Prostate gland (tissue), 2 donors: Measurements from ENCODE around the gene P2RX1. TPM values are rescaled to one million over a fixed set of nuclear protein-coding genes. Genes with fewer than 3 reads are reported as not detected.

Experiments
- DNase-seq: peaks from one replicate; pipeline ENCODE4 v3.0.0-alpha.2; 2019; ENCODE audit warnings: low spot score
- H3K27ac ChIP-seq, 2 donors: fragments of 200-600 bp; sonication (generic); 2 replicates each; pipeline ENCODE4 v1.5.1; 2017 to 2019
- H3K27me3 ChIP-seq: fragments of 200-600 bp; sonication (generic); replicated peaks from 2 replicates; pipeline ENCODE4 v1.5.1; 2019; ENCODE audit not compliant: insufficient read depth
- H3K36me3 ChIP-seq, 2 donors: fragments of 200-600 bp; sonication (generic); 1 replicate in 1 of 2; 2 replicates in 1 of 2; pipeline versions ENCODE4 v1.5.1 to v1.8.1; 2017 to 2019
- H3K4me1 ChIP-seq: fragments of 200-600 bp; sonication (generic); replicated peaks from 2 replicates; pipeline ENCODE4 v1.5.1; 2019
- H3K4me3 ChIP-seq, 2 donors: fragments of 200-600 bp; sonication (generic); 2 replicates each; pipeline ENCODE4 v1.5.1; 2017 to 2019
- H3K9me3 ChIP-seq: fragments of 200-600 bp; sonication (generic); 2 replicates; pipeline ENCODE4 v1.5.1; 2017
- CTCF ChIP-seq, 4 experiments: fragments of 200-600 bp in 2 of 4; fragments of 450-650 bp in 2 of 4; sonication (generic) in 2 of 4; IDR thresholded peaks; 1 replicate in 3 of 4; 2 replicates in 1 of 4; pipeline ENCODE4 v1.5.1; 2016 to 2019; ENCODE audit warnings: antibody characterized with exemption in 4 of 4, mild to moderate bottlenecking in 2 of 4, moderate library complexity in 2 of 4
- POLR2A ChIP-seq: fragments of 450-650 bp; IDR thresholded peaks from one replicate; pipeline ENCODE4 v1.6.1; 2016; ENCODE audit warnings: antibody characterized with exemption, mild to moderate bottlenecking
- POLR2AphosphoS5 ChIP-seq: sonication (generic); formaldehyde crosslinking; IDR thresholded peaks from one replicate; pipeline ENCODE4 v1.6.1; 2017; ENCODE audit warnings: antibody characterized with exemption
- WGBS: methylation state at CpG from one replicate; pipeline ENCODE4 v1.1.5; 2018; 5-methylcytosine and 5-hydroxymethylcytosine counted together
- intact Hi-C: fragments of 100-400 bp; cut with DNase I; formaldehyde crosslinking; loops from one replicate; pipeline ENCODE4 v1.14.2; 2022
- total RNA-seq, 2 donors: library from RNA; depleted of rRNA; stranded (reverse); fragments of >200 nt; gene quantifications; one replicate each; pipeline ENCODE4 v1.1.0, GENCODE V29; 2016

Gene P2RX1
- total RNA-seq, 2 donors from 2014 or later, result 3.8 to 22.5 TPM

- 79% methylated on average over 10 of the region's 10 CpGs for WGBS
- no peak overlapping the region for H3K27ac ChIP-seq
- H3K36me3 ChIP-seq, result no peaks in the 10 kb centered on the region
- H3K4me3 ChIP-seq, result no peak overlapping the region
- no peaks in the 10 kb centered on the region for H3K4me1 ChIP-seq
- TF ChIP-seq POLR2A (no peak), POLR2AphosphoS5 (no peak), CTCF (IDR thresholded peaks at IDR 0.05) (no peak)
- intact Hi-C loops, result no loop called here
- no peak for DNase-seq
- H3K9me3 ChIP-seq, result no peaks in the 10 kb centered on the region
- H3K27me3 ChIP-seq, result no peaks in the 10 kb centered on the region
Measured at GRCh38 chr17:3852561-3852960, 63.7 kb downstream of the P2RX1 start.

DNA sequence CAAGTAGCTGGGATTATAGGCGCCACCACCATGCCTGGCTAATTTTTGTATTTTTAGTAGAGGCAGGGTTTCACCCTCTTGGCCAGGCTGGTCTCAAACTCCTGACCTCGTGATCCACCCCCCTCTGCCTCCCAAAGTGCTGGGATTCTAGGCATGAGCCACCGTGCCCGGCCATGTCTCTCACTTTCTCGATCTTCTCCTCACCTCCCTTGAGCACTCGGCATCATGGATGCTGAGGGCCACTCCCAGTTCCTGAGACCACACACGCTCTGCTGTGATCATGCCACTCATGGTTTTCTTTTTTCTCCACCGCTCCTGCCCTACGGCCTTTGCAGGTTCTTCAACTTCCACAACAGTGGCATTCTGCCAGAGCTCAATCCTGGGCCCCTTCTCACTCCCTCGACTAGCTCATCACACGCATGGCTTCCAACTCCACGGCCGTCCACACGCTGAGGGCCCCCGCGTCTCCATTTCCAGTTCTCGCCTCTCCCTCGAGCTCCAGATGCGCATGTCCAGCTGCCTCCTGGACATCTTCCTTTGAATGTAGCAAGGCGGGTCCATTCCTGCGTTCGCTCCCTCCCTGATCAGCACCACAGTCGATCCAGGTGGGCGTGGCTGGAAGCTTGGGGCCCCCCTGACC lies 64.7 kb downstream of the P2RX1 start:
- TF ChIP-seq POLR2AphosphoS5 (no peak), CTCF (IDR thresholded peaks at IDR 0.05) (no peak), POLR2A (no peak)
- H3K36me3 ChIP-seq, result no peaks in the 10 kb centered on the region
- no peak overlapping the region for H3K4me3 ChIP-seq
- no peaks in the 10 kb centered on the region for H3K27me3 ChIP-seq
- H3K27ac ChIP-seq, result no peak overlapping the region
- H3K9me3 ChIP-seq, result no peaks in the 10 kb centered on the region
- no peaks in the 10 kb centered on the region for H3K4me1 ChIP-seq
- no peak for DNase-seq
- 72% methylated on average over 24 of the region's 24 CpGs for WGBS
- intact Hi-C loops, result no loop called here

- Histone ChIP-seq H3K9me3 (no peaks in the 10 kb centered on the region), H3K4me1 (peaks cover 5% of the 10 kb centered on the region), H3K36me3 (no peaks in the 10 kb centered on the region), H3K27ac (no peak overlapping the region), H3K27me3 (no peaks in the 10 kb centered on the region), H3K4me3 (no peak overlapping the region)
- TF ChIP-seq POLR2A (no peak), CTCF (IDR thresholded peaks at IDR 0.05) (no peak), POLR2AphosphoS5 (no peak)
- no peak for DNase-seq
- 77% methylated on average over 9 of the region's 9 CpGs for WGBS
- intact Hi-C loops, result loop anchor here (5.0 kb wide), 1 partner anchor 111 kb away; no protein-coding TSS in a partner anchor
Measured at GRCh38 chr17:3848229-3848835, 67.9 kb downstream of the P2RX1 start.

DNA sequence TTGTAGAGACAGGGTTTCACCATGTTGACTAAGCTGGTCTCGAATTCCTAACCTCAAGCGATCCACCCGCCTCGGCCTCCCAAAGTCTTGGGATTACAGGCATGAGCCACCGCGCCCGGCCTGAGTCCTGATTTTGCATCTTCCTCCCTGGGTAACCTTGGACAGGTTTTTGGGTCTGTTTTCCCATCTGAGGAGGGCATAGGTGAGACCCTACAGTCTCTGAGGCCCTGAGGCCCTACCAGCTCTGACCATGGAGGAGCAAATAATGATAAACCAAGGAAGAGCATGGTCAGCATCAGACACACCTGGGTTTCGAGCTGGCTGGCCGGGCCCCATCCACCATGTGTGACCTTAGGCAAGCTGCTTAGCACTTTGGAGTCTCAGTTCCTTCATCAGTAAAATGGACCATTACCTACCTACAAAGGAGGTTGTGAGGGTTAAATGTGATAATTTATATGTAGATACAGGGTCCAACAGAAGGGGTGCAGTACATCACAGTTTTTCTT lies 69.0 kb downstream of the P2RX1 start:
- Histone ChIP-seq H3K36me3 (no peaks in the 10 kb centered on the region), H3K4me3 (no peak overlapping the region), H3K27me3 (no peaks in the 10 kb centered on the region), H3K9me3 (no peaks in the 10 kb centered on the region), H3K27ac (no peak overlapping the region), H3K4me1 (peaks cover 5% of the 10 kb centered on the region)
- no peak for TF ChIP-seq POLR2A
- TF ChIP-seq CTCF (IDR thresholded peaks at IDR 0.05), result no peak
- no peak for TF ChIP-seq POLR2AphosphoS5
- no peak for DNase-seq
- 97% methylated on average over 9 of the region's 9 CpGs for WGBS
- intact Hi-C loops, result loop anchor here (5.0 kb wide), 1 partner anchor 110 kb away; no protein-coding TSS in a partner anchor

Other genes starting within 250 kb of the P2RX1 start
- 100 to 1,000 TPM; 171 to 270 TPM for gene TAX1BP3, start 247.9 kb downstream of the P2RX1 start, total RNA-seq
- 10 to 100 TPM; 12.7 to 31.8 TPM for gene EMC6, start 247.7 kb downstream of the P2RX1 start, total RNA-seq
- 1 to 10 TPM in 1 of 2 donors, not detected in 1; 6.3 TPM for gene P2RX5, start 220.3 kb downstream of the P2RX1 start, total RNA-seq
- 1 to 10 TPM; 1.0 to 3.9 TPM for gene HASPIN, start 192.6 kb downstream of the P2RX1 start, total RNA-seq
- gene ITGAE, start 115.3 kb downstream of the P2RX1 start, total RNA-seq, result 10 to 100 TPM; 16.2 to 27.6 TPM
- gene NCBP3, start 70.2 kb downstream of the P2RX1 start, total RNA-seq, result 100 to 1,000 TPM in 1 of 2 donors, 10 to 100 TPM in 1; 14.8 to 370 TPM
- 10 to 100 TPM in 1 of 2 donors, 1 to 10 TPM in 1; 2.0 to 12.8 TPM for gene CAMKK1, start 23.4 kb downstream of the P2RX1 start, total RNA-seq
- gene ATP2A3, start 48.0 kb upstream of the P2RX1 start, total RNA-seq, result 10 to 100 TPM; 16.3 to 44.5 TPM
- 10 to 100 TPM; 34.0 to 73.8 TPM for gene ZZEF1, start 226.6 kb upstream of the P2RX1 start, total RNA-seq
- gene CYB5D2, start 226.7 kb upstream of the P2RX1 start, total RNA-seq, result 10 to 100 TPM; 42.8 to 62.9 TPM